Measurements from ENCODE around the gene PPM1L.
A peak's percentile ranks its signal among the peaks of the same experiment; 100 is the strongest.

PPM1L gene

DNA sequence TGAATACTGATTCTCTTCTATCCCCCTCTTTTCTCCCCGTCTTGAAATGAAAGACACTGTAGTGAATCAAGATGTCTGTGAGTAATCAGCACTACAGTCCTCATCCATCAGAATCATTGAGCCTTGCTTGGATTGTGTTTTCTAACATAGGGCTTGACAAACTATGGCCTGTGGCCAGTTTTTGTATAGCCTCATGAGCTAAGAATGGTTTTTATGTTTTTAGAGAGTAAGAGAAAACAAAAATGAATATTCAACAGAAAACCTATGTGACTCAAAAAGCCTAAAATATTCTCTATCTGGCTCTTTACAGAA is 55.2 kb downstream of the PPM1L start:
- Mint-ChIP-seq H3K27me3 (no peaks in the 10 kb centered on the region), H3K27ac (no peak overlapping the region), H3K4me1 (no peaks in the 10 kb centered on the region), H3K9me3 (no peaks in the 10 kb centered on the region), H3K4me3 (no peak overlapping the region)
- DNase-seq, result no peak
- no peak for ATAC-seq

DNA sequence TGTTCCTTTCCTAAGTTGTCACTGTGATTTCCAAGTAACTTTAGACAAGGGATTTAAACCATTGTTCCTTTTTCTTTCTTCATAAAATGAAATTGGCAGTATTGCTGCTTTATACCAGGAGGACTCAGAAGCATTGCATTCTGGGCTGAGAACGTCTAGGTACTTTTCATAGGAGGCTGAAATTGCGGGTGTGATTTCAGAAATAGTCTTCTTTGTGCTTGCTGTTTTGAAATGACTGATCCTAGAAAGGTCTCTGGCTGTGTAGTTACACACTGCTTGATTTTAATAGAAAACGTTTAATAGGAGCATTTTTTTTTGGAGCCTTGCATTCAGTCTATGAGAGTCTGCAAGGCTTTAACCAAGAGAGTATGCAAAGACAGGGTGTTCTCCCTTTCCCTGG is 56.3 kb downstream of the PPM1L start:
- DNase-seq (no peak), ATAC-seq (no peak)
- H3K4me3 Mint-ChIP-seq, result no peak overlapping the region
- no peaks in the 10 kb centered on the region for H3K4me1 Mint-ChIP-seq
- no peak overlapping the region for H3K27ac Mint-ChIP-seq
- no peaks in the 10 kb centered on the region for H3K9me3 Mint-ChIP-seq
- H3K27me3 Mint-ChIP-seq, result no peaks in the 10 kb centered on the region

DNA sequence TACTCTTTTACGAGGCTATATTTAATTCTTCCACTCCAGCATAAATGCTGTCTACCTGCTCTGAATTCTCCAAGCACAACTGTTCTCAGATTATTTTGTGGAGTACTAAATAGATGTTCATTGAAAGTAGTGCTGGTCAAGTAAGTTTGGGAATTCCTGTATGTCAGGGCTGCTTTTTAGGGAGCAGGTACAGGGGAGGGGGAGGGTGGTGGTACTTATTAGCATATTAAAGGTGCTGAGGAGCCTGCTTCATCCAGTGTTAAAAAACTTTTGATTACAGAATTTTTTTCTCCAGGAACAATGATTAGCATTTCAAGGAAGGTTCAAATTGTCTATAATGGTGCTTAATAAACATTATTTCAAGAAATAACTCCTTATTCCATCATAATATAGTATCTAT is 59.2 kb downstream of the PPM1L start:
- no peaks in the 10 kb centered on the region for H3K9me3 Mint-ChIP-seq
- no peaks in the 10 kb centered on the region for H3K27me3 Mint-ChIP-seq
- H3K4me3 Mint-ChIP-seq, result no peak overlapping the region
- no peaks in the 10 kb centered on the region for H3K4me1 Mint-ChIP-seq
- H3K27ac Mint-ChIP-seq, result no peak overlapping the region
- ATAC-seq, result no peak
- no peak for DNase-seq

DNA sequence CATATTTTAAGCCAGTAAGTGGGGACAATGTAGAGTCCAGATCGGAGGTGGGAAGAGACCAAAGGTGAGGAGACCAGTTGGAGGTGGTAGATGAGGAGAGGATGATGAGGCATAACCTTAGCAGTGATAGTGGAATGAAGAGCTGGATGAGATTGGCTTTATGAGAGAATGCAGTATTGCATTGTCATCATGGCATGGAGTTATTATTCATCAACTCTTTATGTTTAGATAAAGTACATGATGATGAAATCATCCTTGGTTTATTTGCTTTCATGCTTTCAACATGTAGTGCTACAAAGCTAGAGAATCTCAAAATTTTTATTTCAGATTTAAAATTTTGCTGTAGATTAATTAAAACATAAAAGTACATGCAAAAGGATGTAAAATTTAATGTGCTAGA is 64.0 kb downstream of the PPM1L start:
- Mint-ChIP-seq H3K4me1 (no peaks in the 10 kb centered on the region), H3K27me3 (no peaks in the 10 kb centered on the region), H3K27ac (peak overlapping the region in 1 of 2 donors; percentile 9), H3K9me3 (no peaks in the 10 kb centered on the region), H3K4me3 (no peak overlapping the region)
- ATAC-seq, result no peak
- no peak for DNase-seq

DNA sequence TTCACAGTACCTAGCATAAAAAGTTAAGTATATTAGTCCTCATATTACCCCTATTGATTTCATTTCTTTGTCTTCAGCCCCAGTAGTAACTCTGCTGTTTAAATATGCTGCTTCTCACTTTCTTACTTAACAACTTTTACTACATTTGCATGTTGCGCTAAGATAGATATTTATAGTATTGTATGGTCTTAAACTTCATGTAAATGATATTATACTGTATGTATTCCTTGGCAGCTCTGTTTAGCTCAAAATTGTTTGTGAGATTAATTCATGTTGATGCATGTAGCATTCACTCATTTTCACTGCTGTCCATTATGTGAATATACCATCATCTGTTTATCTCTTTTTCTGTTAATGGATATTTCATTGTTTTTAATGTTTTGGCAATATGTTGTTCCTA is 64.4 kb downstream of the PPM1L start:
- Mint-ChIP-seq H3K27ac (no peak overlapping the region), H3K9me3 (no peaks in the 10 kb centered on the region), H3K27me3 (no peaks in the 10 kb centered on the region), H3K4me1 (no peaks in the 10 kb centered on the region), H3K4me3 (no peak overlapping the region)
- no peak for DNase-seq
- no peak for ATAC-seq

DNA sequence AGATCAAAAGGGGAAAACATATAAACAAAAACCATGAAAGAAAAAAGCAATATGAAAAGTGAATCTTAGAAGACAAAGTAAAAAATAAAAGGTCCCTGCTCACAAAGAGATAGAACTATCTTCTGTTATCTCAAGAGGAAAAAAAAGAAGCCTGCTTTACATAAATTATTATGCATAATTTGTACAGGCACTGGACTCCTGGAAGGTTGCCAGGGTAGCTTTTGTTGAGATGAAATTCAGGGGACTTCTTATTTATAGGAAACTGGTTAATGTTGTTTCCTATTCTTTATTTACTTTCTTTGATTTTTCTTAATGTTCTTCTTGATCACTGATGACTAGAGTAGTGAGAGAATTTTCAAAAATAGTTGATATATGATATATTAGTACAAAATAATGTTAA is 66.9 kb downstream of the PPM1L start:
- Mint-ChIP-seq H3K4me3 (no peak overlapping the region), H3K4me1 (no peaks in the 10 kb centered on the region), H3K27ac (no peak overlapping the region), H3K9me3 (no peaks in the 10 kb centered on the region), H3K27me3 (no peaks in the 10 kb centered on the region)
- DNase-seq (no peak), ATAC-seq (no peak)

DNA sequence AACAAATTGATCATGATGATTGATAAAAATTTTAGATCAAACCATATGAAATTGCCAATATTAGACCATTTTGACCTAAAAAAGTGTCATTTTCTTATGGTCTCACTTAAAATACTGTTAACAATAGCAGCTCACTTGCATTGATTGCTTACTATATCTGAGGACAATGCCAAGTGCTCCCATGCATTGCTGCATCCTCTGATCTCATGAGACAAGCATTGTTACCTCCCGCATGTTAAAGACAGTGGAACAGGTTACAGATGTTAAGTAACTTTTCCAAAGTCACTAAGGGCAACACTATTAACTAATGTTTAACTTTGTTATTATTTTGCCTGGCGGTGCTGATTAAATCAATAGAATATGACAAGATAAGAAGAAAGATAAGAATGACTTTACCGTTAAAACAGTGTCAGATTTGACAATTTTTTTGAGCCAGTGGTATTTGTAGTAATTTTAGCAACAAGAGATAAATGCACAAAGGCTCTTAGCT is 69.3 kb downstream of the PPM1L start:
- Mint-ChIP-seq H3K27me3 (no peaks in the 10 kb centered on the region), H3K9me3 (no peaks in the 10 kb centered on the region), H3K27ac (no peak overlapping the region), H3K4me1 (no peaks in the 10 kb centered on the region), H3K4me3 (no peak overlapping the region)
- DNase-seq, result no peak
- no peak for ATAC-seq

DNA sequence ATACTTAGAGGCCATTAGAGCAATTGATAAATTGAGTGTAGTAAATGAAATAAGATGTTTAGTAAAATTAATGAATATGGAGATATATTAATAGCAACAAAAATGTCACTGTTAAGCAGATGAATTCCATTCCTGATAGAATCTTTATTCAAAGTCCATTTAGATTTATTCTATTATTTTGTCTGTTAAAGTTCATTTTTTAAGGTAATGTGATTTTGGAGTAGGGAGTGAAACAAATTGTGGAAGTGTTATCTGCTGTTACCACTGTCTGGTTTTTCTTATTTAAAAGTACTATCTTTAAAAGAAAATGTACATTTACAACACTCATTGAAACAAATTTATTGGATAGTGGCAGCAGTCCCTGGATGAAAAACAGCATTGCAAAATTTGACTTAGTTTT is 70.4 kb downstream of the PPM1L start:
- DNase-seq, result no peak
- no peaks in the 10 kb centered on the region for H3K4me1 Mint-ChIP-seq
- no peaks in the 10 kb centered on the region for H3K9me3 Mint-ChIP-seq
- H3K27me3 Mint-ChIP-seq, result no peaks in the 10 kb centered on the region
- no peak overlapping the region for H3K27ac Mint-ChIP-seq
- H3K4me3 Mint-ChIP-seq, result no peak overlapping the region
- no peak for ATAC-seq

DNA sequence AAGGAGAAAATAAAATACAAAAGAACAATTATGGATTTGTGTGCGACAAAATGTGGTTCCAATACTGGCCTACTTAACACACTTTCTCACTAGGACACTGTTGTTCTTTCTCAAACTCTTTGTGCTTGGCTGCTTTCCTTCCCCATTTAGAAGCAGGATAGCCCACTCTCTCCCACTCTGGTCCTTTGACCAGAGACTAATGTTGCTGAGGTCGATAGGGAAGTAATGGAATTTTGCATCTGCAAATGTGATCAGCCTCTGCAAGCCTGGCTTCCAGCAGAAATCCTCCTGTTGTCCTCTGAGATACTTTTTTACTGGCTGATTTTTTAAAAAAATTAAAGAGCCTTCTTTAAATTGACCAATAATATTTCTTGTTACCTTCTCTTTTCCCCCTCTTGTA is 71.0 kb downstream of the PPM1L start:
- H3K27ac Mint-ChIP-seq, result no peak overlapping the region
- no peaks in the 10 kb centered on the region for H3K9me3 Mint-ChIP-seq
- H3K4me3 Mint-ChIP-seq, result no peak overlapping the region
- ATAC-seq (no peak), DNase-seq (no peak)
- H3K27me3 Mint-ChIP-seq, result no peaks in the 10 kb centered on the region
- no peaks in the 10 kb centered on the region for H3K4me1 Mint-ChIP-seq

DNA sequence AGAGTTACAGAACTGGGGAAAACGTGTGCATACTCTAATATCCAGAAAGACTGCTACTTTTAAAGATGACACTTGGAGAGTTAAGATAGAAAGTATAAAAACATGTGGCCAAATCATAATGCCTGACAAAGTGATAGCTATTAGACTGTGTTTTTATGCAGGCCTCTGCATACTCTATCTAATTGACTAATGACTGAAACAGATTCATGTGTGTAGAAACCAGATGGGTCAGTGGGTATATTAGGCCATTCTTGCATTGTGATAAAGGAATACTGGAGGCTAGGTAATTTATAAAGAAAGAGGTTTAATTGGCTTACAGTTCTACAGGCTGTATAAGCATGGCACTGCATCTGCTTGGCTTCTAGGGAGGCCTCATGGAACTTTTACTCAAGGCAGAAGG is 71.5 kb downstream of the PPM1L start:
- no peak overlapping the region for H3K27ac Mint-ChIP-seq
- ATAC-seq, result no peak
- no peaks in the 10 kb centered on the region for H3K27me3 Mint-ChIP-seq
- no peak for DNase-seq
- no peaks in the 10 kb centered on the region for H3K9me3 Mint-ChIP-seq
- H3K4me1 Mint-ChIP-seq, result no peaks in the 10 kb centered on the region
- H3K4me3 Mint-ChIP-seq, result no peak overlapping the region

DNA sequence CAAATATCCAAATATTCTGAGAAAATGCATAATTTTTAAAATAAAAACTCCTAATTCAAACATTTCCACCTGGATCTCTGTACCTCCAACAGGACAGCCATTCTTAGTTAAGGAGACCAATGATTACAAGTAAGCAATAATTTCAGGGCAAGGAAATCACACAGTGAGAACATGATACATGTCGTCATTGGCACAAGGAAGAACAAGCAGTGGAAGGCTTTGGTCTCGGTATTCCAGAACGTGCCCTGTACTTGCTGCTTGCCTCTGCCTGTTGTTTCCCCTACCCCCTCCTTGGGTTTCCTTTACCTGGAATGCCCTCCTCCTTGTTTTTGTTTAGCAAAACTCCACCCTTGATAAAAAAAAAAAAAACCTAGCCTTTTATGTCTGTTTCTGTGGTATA is 72.8 kb downstream of the PPM1L start:
- no peak overlapping the region for H3K27ac Mint-ChIP-seq
- no peak for ATAC-seq
- no peaks in the 10 kb centered on the region for H3K4me1 Mint-ChIP-seq
- no peaks in the 10 kb centered on the region for H3K27me3 Mint-ChIP-seq
- H3K4me3 Mint-ChIP-seq, result no peak overlapping the region
- no peak for DNase-seq
- H3K9me3 Mint-ChIP-seq, result no peaks in the 10 kb centered on the region

DNA sequence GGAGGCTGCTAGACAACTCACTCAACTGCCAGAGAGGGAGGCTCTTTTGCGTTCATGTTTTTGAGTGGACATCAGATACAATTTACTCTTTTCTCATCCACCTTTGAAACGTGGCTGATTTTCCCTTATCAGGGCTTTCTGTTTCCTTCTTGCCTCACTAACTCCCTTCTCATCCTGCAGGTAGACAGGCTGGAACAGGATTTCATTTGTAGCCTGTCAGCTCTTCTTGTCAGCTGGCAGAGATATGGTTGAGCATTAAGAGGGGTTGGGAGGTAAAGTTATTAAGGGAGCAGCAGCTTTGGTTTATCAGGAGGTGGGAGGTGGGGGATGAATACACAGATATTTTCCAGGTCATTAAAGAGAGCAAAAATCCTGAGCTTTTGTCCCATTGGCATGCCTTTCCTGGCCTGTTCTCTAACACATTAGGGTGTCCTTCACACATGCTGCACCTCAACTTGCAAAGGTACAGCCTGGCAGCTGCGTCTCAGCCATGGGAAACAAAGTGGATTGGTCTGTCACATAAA is 73.5 kb downstream of the PPM1L start:
- Mint-ChIP-seq H3K27me3 (no peaks in the 10 kb centered on the region), H3K4me3 (no peak overlapping the region), H3K4me1 (no peaks in the 10 kb centered on the region), H3K27ac (no peak overlapping the region), H3K9me3 (peaks cover 4 to 5% of the 10 kb centered on the region in 2 donors)
- ATAC-seq, result no peak
- DNase-seq, result no peak

DNA sequence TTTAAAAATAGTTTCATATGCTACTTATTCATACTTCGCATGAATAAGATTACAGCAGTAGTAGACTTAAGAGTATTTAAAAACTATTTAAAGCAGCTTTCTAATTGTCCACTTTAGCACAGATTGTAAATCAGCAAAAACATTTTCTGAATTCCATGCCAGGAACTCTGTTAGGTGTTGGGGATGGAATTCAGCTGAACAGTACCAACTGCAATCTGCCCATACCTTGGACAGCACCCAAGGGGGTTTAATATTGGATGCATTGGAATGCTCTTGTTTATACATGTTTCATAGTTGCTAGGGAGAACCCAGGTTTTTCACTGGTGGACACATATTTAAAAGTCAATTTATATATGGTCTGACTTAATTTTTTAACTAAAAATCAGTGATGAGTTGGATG is 74.8 kb downstream of the PPM1L start:
- Mint-ChIP-seq H3K4me3 (no peak overlapping the region), H3K4me1 (no peaks in the 10 kb centered on the region), H3K27me3 (no peaks in the 10 kb centered on the region), H3K9me3 (peaks cover 4 to 8% of the 10 kb centered on the region in 2 donors), H3K27ac (no peak overlapping the region)
- DNase-seq, result no peak
- ATAC-seq, result no peak

DNA sequence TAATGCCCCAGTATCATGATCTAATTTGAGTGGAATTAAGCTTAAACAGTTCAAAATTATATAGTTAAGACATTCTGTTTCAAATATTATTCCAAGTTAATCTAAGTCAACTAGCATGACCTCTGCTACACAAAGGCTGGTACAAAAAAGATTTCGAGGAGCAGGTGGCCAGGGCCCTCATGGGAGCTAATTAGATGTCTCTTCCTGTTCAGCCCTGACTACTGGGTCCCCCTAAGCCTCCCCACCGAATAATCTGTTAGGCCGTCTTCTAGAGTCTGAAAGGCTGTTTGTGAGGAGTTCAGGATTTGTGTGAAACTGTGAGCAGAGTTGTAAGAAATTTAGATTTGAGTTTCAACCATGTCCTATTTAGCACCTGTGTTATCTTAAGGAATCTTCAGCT is 75.4 kb downstream of the PPM1L start:
- Mint-ChIP-seq H3K27me3 (no peaks in the 10 kb centered on the region), H3K9me3 (peaks cover 4 to 8% of the 10 kb centered on the region in 2 donors), H3K27ac (no peak overlapping the region), H3K4me3 (no peak overlapping the region), H3K4me1 (no peaks in the 10 kb centered on the region)
- no peak for DNase-seq
- ATAC-seq, result no peak

DNA sequence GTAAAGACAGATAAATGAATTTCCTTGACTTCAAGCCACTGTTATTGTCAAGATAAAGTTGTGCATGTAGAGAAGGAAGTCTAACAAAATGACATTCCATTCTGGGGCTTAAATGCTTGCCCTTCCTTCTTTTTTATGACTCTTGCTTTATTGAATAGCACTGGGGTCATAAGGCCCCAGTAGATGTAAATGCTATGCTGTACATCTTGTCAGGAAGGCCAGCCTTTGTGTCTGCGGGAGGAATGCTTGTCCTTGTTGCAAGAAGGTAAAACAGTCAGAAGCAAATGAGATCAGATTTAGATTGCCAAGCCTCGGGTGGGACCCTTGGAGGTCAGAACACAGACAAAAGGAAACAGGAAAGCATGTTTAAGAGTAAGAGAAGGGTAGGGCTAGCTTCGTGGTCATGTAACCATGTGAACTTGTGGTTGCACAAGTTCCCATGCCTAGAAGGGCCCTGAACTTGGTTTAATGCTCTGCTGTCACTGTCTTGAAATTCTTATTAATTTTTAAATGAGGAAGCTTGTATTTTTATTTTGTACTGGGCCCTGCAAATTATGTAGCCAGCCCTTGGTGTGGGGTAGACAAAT is 81.5 kb downstream of the PPM1L start:
- Mint-ChIP-seq H3K9me3 (peaks cover 4 to 8% of the 10 kb centered on the region in 2 donors), H3K27me3 (no peaks in the 10 kb centered on the region), H3K27ac (no peak overlapping the region), H3K4me3 (no peak overlapping the region), H3K4me1 (no peaks in the 10 kb centered on the region)
- DNase-seq, result no peak
- no peak for ATAC-seq

DNA sequence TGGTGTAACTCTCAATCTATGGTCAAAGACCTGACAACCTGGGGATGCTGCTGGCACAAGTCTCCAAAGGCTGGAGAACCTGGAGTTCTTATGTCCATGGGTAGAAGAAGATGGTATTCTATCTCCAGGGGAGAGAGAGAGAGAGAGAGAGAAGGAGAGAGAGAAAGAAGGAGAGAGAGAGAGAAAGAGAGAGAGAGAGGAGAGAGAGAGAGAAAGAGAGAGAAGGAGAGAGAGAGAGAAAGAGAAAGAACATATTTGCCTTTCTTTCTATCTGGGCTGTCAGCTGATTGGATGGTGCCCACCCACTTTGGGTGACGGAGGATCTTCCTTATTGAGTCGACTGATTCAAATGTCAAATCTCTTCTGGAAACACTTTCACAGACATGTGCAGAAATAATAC is 84.6 kb downstream of the PPM1L start:
- no peak for DNase-seq
- H3K9me3 Mint-ChIP-seq, result no peaks in the 10 kb centered on the region
- no peak overlapping the region for H3K4me3 Mint-ChIP-seq
- no peak overlapping the region for H3K27ac Mint-ChIP-seq
- H3K4me1 Mint-ChIP-seq, result no peaks in the 10 kb centered on the region
- no peak for ATAC-seq
- H3K27me3 Mint-ChIP-seq, result no peaks in the 10 kb centered on the region

DNA sequence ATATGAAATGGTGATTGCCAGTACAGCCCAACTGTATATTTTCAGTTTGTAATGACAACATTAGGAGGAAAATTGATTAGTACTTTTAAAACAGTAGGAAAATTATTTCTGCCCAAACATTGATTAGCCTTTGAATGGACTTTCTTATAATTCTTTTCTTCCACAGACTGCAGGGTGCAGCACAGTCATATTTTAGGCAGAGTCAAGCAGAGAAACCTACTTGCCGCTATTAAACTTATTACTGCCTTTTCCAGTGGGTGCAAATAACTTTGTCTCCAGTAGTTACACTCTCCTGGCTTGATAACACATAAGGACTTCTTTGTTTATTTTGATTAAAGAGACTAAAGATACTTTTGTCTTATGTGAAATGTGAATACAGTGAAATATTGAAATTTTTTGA is 85.4 kb downstream of the PPM1L start:
- Mint-ChIP-seq H3K27me3 (no peaks in the 10 kb centered on the region), H3K27ac (no peak overlapping the region), H3K4me3 (no peak overlapping the region), H3K4me1 (no peaks in the 10 kb centered on the region), H3K9me3 (no peaks in the 10 kb centered on the region)
- ATAC-seq (no peak), DNase-seq (no peak)
